ENCODE measurements around the gene RFFL. TPM values are rescaled to one million over a fixed set of nuclear protein-coding genes. Genes with fewer than 3 reads are reported as not detected.

The RFFL gene
- total and polyA plus RNA-seq, 9 of the 15 experiments (the other 6 are each of a cell fraction or from before 2014, with no cell fraction given): 3.4 to 18.1 (median 12.8) TPM

DNA sequence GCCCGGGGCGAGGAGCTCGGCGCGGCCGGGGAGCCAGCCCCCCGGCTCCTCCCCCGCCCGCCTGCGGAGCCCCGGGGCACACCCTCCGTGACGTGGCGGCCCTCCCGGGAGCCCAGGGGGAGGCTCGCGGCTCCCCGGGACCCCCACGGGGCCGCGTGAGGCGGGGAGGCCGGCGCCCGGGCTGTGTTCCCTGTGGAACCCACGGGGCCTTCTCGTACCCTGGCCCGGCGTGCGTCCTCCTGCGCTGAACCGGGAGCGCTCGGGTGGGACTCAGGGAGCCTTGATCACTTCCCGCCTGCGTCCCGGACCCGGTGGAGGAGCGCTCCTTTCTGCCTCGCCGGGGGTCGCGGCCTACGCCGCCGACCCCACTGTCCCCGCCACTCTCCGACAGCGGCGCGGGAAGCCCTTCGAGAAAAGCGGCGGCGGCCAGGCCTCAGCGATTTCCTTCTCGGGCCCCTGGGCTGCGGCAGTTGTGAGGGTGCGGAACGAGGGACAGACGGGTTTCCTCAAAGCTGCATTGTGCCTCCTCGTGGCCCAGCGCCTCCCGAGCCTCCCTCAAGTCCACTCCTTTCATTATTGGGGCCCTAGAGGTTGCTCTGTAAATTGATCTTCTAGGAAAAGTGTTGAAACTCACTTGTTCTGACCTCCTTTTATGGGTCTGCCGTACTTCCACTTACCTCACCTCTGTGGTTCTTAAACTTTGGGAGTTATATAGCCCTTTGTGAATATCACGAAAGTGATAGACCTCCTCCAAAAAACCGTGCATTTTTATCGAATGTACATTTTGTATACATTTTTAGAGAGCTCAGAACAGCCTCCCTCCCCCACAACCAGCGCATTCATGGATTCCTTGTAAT lies 82.6 kb downstream of the RFFL start (continued):
- TF ChIP-seq, protein P1, sequence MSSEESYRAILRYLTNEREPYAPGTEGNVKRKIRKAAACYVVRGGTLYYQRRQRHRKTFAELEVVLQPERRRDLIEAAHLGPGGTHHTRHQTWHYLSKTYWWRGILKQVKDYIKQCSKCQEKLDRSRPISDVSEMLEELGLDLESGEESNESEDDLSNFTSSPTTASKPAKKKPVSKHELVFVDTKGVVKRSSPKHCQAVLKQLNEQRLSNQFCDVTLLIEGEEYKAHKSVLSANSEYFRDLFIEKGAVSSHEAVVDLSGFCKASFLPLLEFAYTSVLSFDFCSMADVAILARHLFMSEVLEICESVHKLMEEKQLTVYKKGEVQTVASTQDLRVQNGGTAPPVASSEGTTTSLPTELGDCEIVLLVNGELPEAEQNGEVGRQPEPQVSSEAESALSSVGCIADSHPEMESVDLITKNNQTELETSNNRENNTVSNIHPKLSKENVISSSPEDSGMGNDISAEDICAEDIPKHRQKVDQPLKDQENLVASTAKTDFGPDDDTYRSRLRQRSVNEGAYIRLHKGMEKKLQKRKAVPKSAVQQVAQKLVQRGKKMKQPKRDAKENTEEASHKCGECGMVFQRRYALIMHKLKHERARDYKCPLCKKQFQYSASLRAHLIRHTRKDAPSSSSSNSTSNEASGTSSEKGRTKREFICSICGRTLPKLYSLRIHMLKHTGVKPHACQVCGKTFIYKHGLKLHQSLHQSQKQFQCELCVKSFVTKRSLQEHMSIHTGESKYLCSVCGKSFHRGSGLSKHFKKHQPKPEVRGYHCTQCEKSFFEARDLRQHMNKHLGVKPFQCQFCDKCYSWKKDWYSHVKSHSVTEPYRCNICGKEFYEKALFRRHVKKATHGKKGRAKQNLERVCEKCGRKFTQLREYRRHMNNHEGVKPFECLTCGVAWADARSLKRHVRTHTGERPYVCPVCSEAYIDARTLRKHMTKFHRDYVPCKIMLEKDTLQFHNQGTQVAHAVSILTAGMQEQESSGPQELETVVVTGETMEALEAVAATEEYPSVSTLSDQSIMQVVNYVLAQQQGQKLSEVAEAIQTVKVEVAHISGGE (CRISPR knock-in tag; IDR thresholded peaks at IDR 0.05): no peak
- TF ChIP-seq, protein P2, sequence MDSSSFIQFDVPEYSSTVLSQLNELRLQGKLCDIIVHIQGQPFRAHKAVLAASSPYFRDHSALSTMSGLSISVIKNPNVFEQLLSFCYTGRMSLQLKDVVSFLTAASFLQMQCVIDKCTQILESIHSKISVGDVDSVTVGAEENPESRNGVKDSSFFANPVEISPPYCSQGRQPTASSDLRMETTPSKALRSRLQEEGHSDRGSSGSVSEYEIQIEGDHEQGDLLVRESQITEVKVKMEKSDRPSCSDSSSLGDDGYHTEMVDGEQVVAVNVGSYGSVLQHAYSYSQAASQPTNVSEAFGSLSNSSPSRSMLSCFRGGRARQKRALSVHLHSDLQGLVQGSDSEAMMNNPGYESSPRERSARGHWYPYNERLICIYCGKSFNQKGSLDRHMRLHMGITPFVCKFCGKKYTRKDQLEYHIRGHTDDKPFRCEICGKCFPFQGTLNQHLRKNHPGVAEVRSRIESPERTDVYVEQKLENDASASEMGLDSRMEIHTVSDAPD (CRISPR knock-in tag; IDR thresholded peaks at IDR 0.05): no peak
- TF ChIP-seq NONO (IDR thresholded peaks at IDR 0.05; ENCODE audit: low read depth in 2 of 2, low read length in 1 of 2) (peak; percentile 63 to 78; a peak in 3 of 4 replicates), CBFA2T3 (IDR thresholded peaks at IDR 0.05) (no peak), POLR2AphosphoS2 (IDR thresholded peaks at IDR 0.05; ENCODE audit: low read length) (no peak), ZNF449 (CRISPR knock-in tag; IDR thresholded peaks at IDR 0.05) (no peak), EP400 (IDR thresholded peaks at IDR 0.05) (peak; percentile 51; the same call in 1 of the 2 replicates), E4F1 (CRISPR knock-in tag; IDR thresholded peaks at IDR 0.05; ENCODE audit: borderline replicate concordance) (no peak), SREBF2 (CRISPR knock-in tag; IDR thresholded peaks at IDR 0.05) (no peak), MED1 (CRISPR knock-in tag; IDR thresholded peaks at IDR 0.05; ENCODE audit: borderline replicate concordance) (no peak), ZNF592 (IDR thresholded peaks at IDR 0.05) (no peak; the same call in 1 of the 2 replicates)

Measured in K562 (cell line).